ENCODE measurements around the gene COQ8A. TPM values are rescaled to one million over a fixed set of nuclear protein-coding genes. Genes with fewer than 3 reads are reported as not detected.

COQ8A gene
- total RNA-seq, 2 donors from 2014 or later = 61.8 to 66.1 TPM

DNA sequence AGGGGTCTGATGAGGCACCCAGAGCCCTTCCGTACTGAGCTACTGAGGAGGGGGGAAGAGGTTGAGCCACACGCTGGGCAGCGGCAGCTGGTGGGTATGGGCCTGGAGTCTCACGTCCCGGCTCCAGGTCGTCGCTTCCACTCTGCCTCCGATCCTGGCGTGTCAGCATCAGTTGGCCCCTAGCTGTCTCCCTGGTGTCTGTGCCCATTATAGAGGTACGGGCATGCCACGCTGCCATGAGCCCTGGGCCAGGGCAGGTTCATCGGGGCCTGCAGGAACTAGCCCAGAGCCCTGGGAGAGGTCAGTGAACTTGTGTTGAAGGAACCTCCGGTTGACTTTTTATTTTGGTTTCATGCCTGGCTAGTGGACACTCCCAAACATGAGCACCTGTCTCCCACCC is 18.2 kb downstream of the COQ8A start:
- no peak for DNase-seq (ENCODE audit: low spot score)
- 99% methylated on average over 13 of the region's 13 CpGs for WGBS

GRCh38 chr1:226960256-226960655 is 20.2 kb downstream of the COQ8A start:
- TF ChIP-seq POLR2AphosphoS5 (IDR thresholded peaks at IDR 0.05) (no peak), POLR2A (IDR thresholded peaks at IDR 0.05) (no peak)
- intact Hi-C loops (cut with DNase I) = no loop called here

More for the DNA sequence above, 18.2 kb downstream of the COQ8A start:
- Histone ChIP-seq H3K36me3 (no peaks in the 10 kb centered on the region), H3K9me3 (no peaks in the 10 kb centered on the region), H3K4me1 (replicated peaks) (no peaks in the 10 kb centered on the region), H3K27ac (no peak overlapping the region), H3K27me3 (replicated peaks; ENCODE audit: insufficient read depth) (no peaks in the 10 kb centered on the region), H3K4me3 (no peak overlapping the region)
- TF ChIP-seq POLR2A (IDR thresholded peaks at IDR 0.05) (no peak), CTCF (IDR thresholded peaks at IDR 0.05) (no peak), POLR2AphosphoS5 (IDR thresholded peaks at IDR 0.05) (no peak)
- intact Hi-C loops (cut with DNase I) = no loop called here

DNA sequence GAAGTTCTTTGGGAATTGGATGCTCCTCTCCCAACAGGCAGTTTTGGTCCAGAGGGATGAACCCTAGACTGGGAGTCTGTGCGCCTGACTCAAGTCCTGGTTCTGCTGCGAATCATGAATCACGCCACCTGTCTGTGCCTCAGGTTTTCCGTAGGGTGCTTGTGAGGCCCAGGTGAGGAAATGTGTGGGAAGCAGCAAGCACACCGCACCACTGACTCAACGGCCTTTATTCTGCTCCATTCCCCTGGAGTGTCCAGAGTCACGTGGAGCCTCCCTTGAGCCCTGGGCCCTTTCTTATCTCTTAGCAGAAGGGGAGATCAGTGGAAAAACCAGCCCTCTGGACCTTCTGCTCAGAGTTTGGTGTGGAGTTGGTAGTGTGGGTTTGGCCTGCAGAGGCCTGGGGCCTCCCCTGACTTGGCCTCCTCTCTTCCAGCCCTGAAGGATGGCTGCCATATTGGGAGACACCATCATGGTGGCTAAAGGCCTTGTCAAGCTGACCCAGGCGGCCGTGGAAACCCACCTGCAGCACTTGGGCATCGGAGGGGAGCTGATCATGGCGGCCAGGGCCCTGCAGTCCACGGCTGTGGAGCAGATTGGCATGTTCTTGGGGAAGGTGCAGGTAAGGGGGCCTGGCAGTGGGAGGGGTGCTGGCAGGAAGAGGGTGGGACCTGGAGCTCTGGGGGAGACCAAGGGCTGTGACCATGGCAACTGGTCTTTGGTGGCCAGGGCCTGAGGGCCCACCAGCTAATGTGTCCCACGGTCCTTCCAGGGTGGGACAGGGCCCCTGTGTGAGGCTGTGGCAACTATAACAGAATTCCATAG is 21.1 kb downstream of the COQ8A start:
- intact Hi-C loops (cut with DNase I) = no loop called here
- no peak for DNase-seq (ENCODE audit: low spot score)
- TF ChIP-seq POLR2AphosphoS5 (IDR thresholded peaks at IDR 0.05) = no peak
- no peak for TF ChIP-seq POLR2A (IDR thresholded peaks at IDR 0.05)
- TF ChIP-seq CTCF (IDR thresholded peaks at IDR 0.05) = no peak
- Histone ChIP-seq H3K9me3 (no peaks in the 10 kb centered on the region), H3K4me3 (no peak overlapping the region), H3K27ac (no peak overlapping the region), H3K36me3 (no peaks in the 10 kb centered on the region), H3K4me1 (replicated peaks) (no peaks in the 10 kb centered on the region), H3K27me3 (replicated peaks; ENCODE audit: insufficient read depth) (no peaks in the 10 kb centered on the region)
- WGBS = 94% methylated on average over 13 of the region's 13 CpGs

More at GRCh38 chr1:226960256-226960655, 20.2 kb downstream of the COQ8A start:
- WGBS = 91% methylated on average over 5 of the region's 5 CpGs
- no peaks in the 10 kb centered on the region for H3K9me3 ChIP-seq
- no peaks in the 10 kb centered on the region for H3K36me3 ChIP-seq
- no peak for DNase-seq (ENCODE audit: low spot score)
- H3K4me1 ChIP-seq (replicated peaks) = no peaks in the 10 kb centered on the region
- no peaks in the 10 kb centered on the region for H3K27me3 ChIP-seq (replicated peaks; ENCODE audit: insufficient read depth)
- H3K4me3 ChIP-seq = no peak overlapping the region
- H3K27ac ChIP-seq = no peak overlapping the region

DNA sequence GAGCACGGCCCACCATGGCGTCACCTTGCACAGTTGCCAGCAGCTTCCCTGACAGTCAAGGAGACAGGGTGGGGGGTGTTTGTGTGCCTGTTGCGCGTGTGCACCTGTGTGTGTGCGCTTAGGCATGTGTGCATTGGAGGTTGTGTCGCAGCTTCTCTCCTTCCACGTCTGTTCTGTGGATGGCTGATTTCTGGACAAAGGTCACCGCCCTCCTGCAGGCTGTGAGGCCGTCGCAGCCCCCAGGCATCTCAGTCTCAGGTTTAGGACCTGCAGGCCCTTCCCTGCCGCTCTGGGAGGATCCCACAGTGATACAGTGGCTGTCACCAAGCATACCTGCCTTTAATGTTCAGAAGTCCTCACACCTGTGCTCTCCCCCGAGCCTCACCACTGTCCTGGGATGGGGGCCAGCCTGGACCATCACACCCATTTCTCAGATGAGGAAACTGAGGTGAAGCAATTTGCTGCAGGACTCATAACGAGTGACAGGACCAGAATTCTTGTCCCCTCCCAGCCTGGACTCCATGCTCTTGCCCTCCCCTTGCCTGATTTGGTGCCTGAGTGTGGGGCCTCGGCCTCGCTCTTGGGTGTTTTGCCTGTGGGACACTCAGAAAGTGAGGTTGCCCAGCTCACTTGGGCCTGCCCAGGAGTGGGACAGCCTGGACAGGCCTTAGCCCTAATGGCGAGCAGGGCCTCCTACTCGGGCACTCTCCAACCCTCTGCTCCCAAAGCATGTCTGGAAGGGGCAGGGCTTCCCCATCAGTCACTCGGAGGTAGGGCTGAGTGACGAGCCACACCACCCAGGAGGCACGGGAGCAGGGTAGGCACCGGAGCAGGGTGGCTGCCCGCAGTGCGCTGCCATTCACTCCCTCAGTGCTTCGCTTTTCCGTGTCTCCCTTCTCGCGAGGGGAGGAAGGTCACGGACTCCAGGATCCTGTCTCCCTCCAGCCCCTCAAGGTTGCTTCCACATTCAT is 22.6 kb downstream of the COQ8A start:
- intact Hi-C loops (cut with DNase I) = no loop called here
- H3K36me3 ChIP-seq = no peaks in the 10 kb centered on the region
- WGBS = 94% methylated on average over 28 of the region's 28 CpGs
- no peak overlapping the region for H3K27ac ChIP-seq
- no peaks in the 10 kb centered on the region for H3K4me1 ChIP-seq (replicated peaks)
- H3K9me3 ChIP-seq = no peaks in the 10 kb centered on the region
- no peak for TF ChIP-seq CTCF (IDR thresholded peaks at IDR 0.05)
- TF ChIP-seq POLR2A (IDR thresholded peaks at IDR 0.05) = no peak
- TF ChIP-seq POLR2AphosphoS5 (IDR thresholded peaks at IDR 0.05) = no peak
- no peak overlapping the region for H3K4me3 ChIP-seq
- no peak for DNase-seq (ENCODE audit: low spot score)
- H3K27me3 ChIP-seq (replicated peaks; ENCODE audit: insufficient read depth) = no peaks in the 10 kb centered on the region

DNA sequence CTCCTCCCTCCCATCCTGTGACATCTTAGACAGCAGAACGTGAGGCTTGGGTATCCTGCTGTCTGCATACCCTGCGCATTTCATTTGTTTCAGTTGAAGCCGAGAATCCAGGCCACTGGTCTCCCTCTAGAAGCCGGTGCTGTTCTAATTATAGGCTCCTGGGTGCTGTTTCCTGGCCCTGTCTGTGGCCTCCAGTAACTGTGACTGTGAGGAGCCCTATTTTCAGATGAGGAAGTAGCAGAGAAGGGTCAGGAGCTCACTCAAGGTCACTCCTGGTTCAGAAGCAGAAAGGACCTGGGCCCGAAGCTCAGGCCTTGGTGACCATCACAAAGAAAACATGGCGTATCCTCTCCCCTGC is 24.0 kb downstream of the COQ8A start:
- no peak overlapping the region for H3K27ac ChIP-seq
- 78% methylated on average over 6 of the region's 6 CpGs for WGBS
- no peaks in the 10 kb centered on the region for H3K9me3 ChIP-seq
- H3K27me3 ChIP-seq (replicated peaks; ENCODE audit: insufficient read depth) = no peaks in the 10 kb centered on the region
- intact Hi-C loops (cut with DNase I) = no loop called here
- DNase-seq (ENCODE audit: low spot score) = no peak
- no peaks in the 10 kb centered on the region for H3K4me1 ChIP-seq (replicated peaks)
- no peak for TF ChIP-seq POLR2A (IDR thresholded peaks at IDR 0.05)
- no peak for TF ChIP-seq CTCF (IDR thresholded peaks at IDR 0.05)
- no peak for TF ChIP-seq POLR2AphosphoS5 (IDR thresholded peaks at IDR 0.05)
- H3K36me3 ChIP-seq = no peaks in the 10 kb centered on the region
- H3K4me3 ChIP-seq = no peak overlapping the region

Measured in prostate gland (tissue), 2 donors.